KMS-11 (cell line): Measurements from ENCODE around the gene OCA2.

ENCODE experiments used
- H2AFZ ChIP-seq: fragments of 200-600 bp; sonication (generic); 2 replicates; pipeline ENCODE4 v1.6.1; 2016; ENCODE audit warnings: antibody characterized with exemption, mixed run types, low read depth
- H3K27ac ChIP-seq: fragments of 200-600 bp; sonication (generic); 2 replicates; pipeline ENCODE4 v1.6.1; 2016; ENCODE audit warnings: mild to moderate bottlenecking, mixed run types
- H3K27me3 ChIP-seq: fragments of 200-600 bp; sonication (generic); 2 replicates; pipeline ENCODE4 v1.6.1; 2017; ENCODE audit warnings: mild to moderate bottlenecking, low read depth, mixed run types, moderate library complexity; ENCODE audit not compliant: insufficient read depth
- H3K36me3 ChIP-seq: fragments of 200-600 bp; sonication (generic); 2 replicates; pipeline ENCODE4 v1.6.1; 2017; ENCODE audit warnings: mild to moderate bottlenecking, mixed run types; ENCODE audit not compliant: insufficient read depth
- H3K4me1 ChIP-seq: fragments of 200-600 bp; sonication (generic); 2 replicates; pipeline ENCODE4 v1.6.1; 2016; ENCODE audit warnings: mild to moderate bottlenecking, low read depth, mixed run types; ENCODE audit not compliant: poor library complexity, severe bottlenecking
- H3K4me2 ChIP-seq: fragments of 200-600 bp; sonication (generic); 2 replicates; pipeline ENCODE4 v1.7.0; 2016; ENCODE audit warnings: mild to moderate bottlenecking, mixed run types
- H3K4me3 ChIP-seq: fragments of 200-600 bp; sonication (generic); IDR thresholded peaks from 2 replicates; pipeline ENCODE4 v1.6.1; 2017; ENCODE audit warnings: low read depth, low read length, mixed read lengths; ENCODE audit not compliant: insufficient read depth
- H3K79me2 ChIP-seq: fragments of 200-600 bp; sonication (generic); 2 replicates; pipeline ENCODE4 v1.6.1; 2016; ENCODE audit warnings: low read depth, mixed run types; ENCODE audit not compliant: insufficient read depth
- H3K9ac ChIP-seq: fragments of 200-600 bp; sonication (generic); 2 replicates; pipeline ENCODE4 v1.6.1; 2016; ENCODE audit warnings: mild to moderate bottlenecking, mixed run types
- H4K20me1 ChIP-seq: fragments of 200-600 bp; sonication (generic); 2 replicates; pipeline ENCODE4 v1.6.1; 2016; ENCODE audit warnings: mild to moderate bottlenecking, mixed run types; ENCODE audit not compliant: insufficient read depth
- TF ChIP-seq, protein P1 (sequence below): fragments of 200-600 bp; sonication (generic); conservative IDR thresholded peaks from 2 replicates; pipeline ENCODE4 v1.6.1; 2017; ENCODE audit warnings: low read depth, mild to moderate bottlenecking, antibody characterized with exemption, low read length, moderate library complexity, mixed read lengths

OCA2 gene

GRCh38 chr15:28086175-28086703, 12.9 kb downstream of the OCA2 start:
- Histone ChIP-seq H3K27me3 (no peaks in the 10 kb centered on the region), H3K4me1 (no peaks in the 10 kb centered on the region)

DNA sequence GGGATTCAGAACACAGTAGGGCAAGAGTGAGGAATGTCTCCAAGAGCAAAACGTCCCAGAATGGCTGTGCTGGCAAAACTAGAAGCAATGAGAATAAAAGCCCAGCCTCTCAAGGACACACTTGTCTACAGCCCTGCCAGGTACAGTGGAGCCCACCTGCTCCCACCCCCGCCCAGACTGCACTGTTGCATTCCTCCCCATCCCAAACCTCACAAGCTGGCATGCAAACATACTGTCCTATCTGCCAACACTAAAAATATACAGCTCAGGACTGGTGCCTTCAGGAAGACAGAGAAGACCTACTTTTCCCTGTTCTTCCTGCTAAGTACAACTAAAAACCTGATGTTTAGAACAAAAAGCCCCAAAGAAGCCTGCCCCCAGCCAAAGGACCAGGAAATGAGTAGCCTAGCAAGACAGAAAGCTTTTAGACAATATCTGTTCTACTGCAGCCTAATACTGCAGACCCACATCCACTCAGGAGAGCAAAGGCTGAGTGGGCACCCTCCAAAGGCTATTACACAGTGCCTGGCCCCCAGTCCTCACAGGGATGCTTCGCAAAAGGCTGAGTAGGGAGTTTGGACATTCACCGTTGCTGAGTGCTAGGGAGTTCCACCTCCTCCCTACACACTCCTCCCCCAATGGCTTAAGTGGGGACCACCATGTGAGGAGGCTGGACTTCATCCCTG, 13.5 kb downstream of the OCA2 start:
- Histone ChIP-seq H3K27me3 (no peaks in the 10 kb centered on the region), H3K36me3 (no peaks in the 10 kb centered on the region), H2AFZ (no peak overlapping the region), H3K79me2 (no peaks in the 10 kb centered on the region), H3K4me1 (no peaks in the 10 kb centered on the region), H3K4me2 (no peak overlapping the region), H3K4me3 (no peak overlapping the region), H3K9ac (no peak overlapping the region), H3K27ac (no peak overlapping the region), H4K20me1 (no peaks in the 10 kb centered on the region)
- TF ChIP-seq, protein P1, sequence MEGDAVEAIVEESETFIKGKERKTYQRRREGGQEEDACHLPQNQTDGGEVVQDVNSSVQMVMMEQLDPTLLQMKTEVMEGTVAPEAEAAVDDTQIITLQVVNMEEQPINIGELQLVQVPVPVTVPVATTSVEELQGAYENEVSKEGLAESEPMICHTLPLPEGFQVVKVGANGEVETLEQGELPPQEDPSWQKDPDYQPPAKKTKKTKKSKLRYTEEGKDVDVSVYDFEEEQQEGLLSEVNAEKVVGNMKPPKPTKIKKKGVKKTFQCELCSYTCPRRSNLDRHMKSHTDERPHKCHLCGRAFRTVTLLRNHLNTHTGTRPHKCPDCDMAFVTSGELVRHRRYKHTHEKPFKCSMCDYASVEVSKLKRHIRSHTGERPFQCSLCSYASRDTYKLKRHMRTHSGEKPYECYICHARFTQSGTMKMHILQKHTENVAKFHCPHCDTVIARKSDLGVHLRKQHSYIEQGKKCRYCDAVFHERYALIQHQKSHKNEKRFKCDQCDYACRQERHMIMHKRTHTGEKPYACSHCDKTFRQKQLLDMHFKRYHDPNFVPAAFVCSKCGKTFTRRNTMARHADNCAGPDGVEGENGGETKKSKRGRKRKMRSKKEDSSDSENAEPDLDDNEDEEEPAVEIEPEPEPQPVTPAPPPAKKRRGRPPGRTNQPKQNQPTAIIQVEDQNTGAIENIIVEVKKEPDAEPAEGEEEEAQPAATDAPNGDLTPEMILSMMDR = no peak

More at GRCh38 chr15:28086175-28086703, 12.9 kb downstream of the OCA2 start:
- Histone ChIP-seq H3K79me2 (no peaks in the 10 kb centered on the region), H4K20me1 (no peaks in the 10 kb centered on the region), H3K9ac (no peak overlapping the region), H3K4me2 (no peak overlapping the region), H3K27ac (no peak overlapping the region), H2AFZ (no peak overlapping the region), H3K4me3 (no peak overlapping the region), H3K36me3 (no peaks in the 10 kb centered on the region)
- TF ChIP-seq, protein P1 = peak; percentile 68

- TF ChIP-seq, protein P1 = no peak
- no peaks in the 10 kb centered on the region for H4K20me1 ChIP-seq
- no peaks in the 10 kb centered on the region for H3K36me3 ChIP-seq
- H3K4me1 ChIP-seq = no peaks in the 10 kb centered on the region
- H3K4me3 ChIP-seq = no peak overlapping the region
- no peaks in the 10 kb centered on the region for H3K27me3 ChIP-seq
- H2AFZ ChIP-seq = no peak overlapping the region
- no peak overlapping the region for H3K9ac ChIP-seq
- H3K4me2 ChIP-seq = no peak overlapping the region
- no peak overlapping the region for H3K27ac ChIP-seq
- no peaks in the 10 kb centered on the region for H3K79me2 ChIP-seq
Observed at GRCh38 chr15:28084547-28084946, 14.6 kb downstream of the OCA2 start.

- Histone ChIP-seq H3K27ac (no peak overlapping the region), H2AFZ (no peak overlapping the region), H3K4me1 (no peaks in the 10 kb centered on the region), H4K20me1 (no peaks in the 10 kb centered on the region), H3K27me3 (no peaks in the 10 kb centered on the region), H3K9ac (no peak overlapping the region), H3K79me2 (no peaks in the 10 kb centered on the region), H3K36me3 (no peaks in the 10 kb centered on the region), H3K4me2 (no peak overlapping the region), H3K4me3 (no peak overlapping the region)
- TF ChIP-seq, protein P1 = no peak
Observed at GRCh38 chr15:28082891-28083684, 16.0 kb downstream of the OCA2 start.
